SK-N-MC (cell line): ENCODE measurements around the gene GGCX.

ENCODE experiments used
- EZH2 ChIP-seq: fragments of 200-600 bp; sonication (generic); IDR thresholded peaks from one replicate; pipeline ENCODE4 v1.6.1; 2017; ENCODE audit warnings: antibody characterized with exemption
- FOXP2 ChIP-seq: optimal IDR thresholded peaks from 2 replicates; pipeline ENCODE3; 2011; ENCODE audit warnings: mild to moderate bottlenecking, moderate library complexity; ENCODE audit not compliant: insufficient read depth; ENCODE audit errors: extremely low read length, control extremely low read depth
- POLR2AphosphoS5 ChIP-seq: IDR thresholded peaks from 2 replicates; pipeline ENCODE4 v1.6.1; 2012; ENCODE audit warnings: mild to moderate bottlenecking, low read depth, low read length, borderline replicate concordance

DNA sequence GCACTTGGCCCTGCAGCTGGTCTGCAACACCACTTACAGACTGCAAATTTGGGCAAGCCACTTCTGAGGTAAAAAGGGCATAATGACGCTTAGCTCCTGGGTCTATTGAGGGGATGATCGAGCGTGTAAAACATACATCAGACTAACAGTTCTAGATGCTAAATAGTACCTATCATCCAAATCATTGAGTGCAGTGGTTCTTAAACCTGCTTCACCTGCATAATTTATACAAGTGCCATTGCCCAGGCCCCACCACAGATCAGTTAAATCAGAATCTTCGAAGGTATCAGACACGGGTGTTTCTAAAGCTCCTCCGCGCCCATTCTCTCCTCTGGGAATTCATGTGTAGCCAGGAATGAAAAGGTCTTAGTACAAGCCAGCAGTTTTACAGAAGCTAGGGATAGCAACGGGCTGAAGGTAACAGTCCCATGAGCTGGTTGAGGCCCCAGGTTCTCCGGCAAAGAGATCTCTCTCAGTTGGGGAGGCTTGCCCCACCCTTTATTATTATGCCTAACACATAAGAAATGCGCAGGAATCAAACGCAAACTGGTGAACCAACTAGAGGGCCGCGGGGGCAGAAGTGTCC, 33.5 kb upstream of the GGCX start:
- TF ChIP-seq POLR2AphosphoS5, result no peak
- no peak for TF ChIP-seq EZH2
- no peak for TF ChIP-seq FOXP2
